GM19455 (cell line): ENCODE measurements around the gene SOHLH1.
"Not testable (repeated sequence)": the region's sequence is repeated elsewhere in the genome, so short reads cannot be mapped to it uniquely, and the experiment has no call there.

ENCODE experiments used
- ATAC-seq: cut with Tn5 transposase; IDR thresholded peaks from one replicate; pipeline ENCODE4 v1.9.1; 2021; ENCODE audit not compliant: unreplicated experiment

The SOHLH1 gene

DNA sequence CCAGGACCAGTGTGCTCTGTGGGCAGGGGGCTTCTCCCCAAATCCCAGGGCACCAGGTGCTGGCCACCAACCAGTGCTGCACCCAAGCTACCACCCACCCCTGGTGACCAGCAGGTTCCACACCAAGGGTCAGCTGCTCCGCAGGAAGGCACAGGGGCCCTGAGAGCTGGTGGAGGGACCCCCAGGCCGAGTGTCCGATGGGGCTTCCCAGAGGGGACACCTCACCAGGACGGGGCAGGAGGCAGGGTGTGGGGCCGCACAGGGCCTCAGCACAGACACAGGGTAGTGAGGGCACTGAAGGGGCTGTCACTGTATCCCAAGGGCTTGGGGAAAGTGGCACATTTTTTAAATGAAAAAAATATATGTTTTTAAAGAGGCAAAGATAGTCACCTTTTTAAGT lies 18.1 kb downstream of the SOHLH1 start:
- no peak for ATAC-seq

- no peak for ATAC-seq
These were observed 19.2 kb downstream of the SOHLH1 start for GRCh38 chr9:135680056-135680455.

GRCh38 chr9:135678236-135679017 lies 20.9 kb downstream of the SOHLH1 start:
- no peak for ATAC-seq

DNA sequence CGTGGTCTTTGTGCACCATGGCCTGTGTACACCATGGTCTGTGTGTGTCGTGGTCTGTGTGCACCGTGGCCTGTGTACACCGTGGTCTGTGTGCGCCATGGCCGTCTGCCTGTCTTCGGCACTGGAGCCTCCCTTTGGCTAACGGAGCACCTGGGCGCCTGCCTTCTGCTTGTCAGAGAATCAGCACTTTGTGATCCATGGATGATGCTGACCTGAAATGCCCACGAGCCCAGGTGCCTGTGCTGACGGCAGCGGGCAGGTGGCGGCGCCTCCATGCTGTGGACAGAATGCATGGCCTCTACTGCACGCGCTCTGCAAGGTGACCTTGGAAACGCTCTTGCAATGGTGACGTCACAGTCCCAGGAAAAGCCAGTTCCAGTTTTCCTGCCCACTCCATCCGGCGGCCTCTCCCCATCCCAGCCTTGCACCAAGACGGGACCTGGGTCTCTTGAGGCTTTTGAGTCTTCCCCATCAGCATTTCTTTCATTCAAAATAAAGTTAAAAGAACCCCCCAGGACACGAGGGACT lies 21.6 kb downstream of the SOHLH1 start:
- ATAC-seq = no peak

DNA sequence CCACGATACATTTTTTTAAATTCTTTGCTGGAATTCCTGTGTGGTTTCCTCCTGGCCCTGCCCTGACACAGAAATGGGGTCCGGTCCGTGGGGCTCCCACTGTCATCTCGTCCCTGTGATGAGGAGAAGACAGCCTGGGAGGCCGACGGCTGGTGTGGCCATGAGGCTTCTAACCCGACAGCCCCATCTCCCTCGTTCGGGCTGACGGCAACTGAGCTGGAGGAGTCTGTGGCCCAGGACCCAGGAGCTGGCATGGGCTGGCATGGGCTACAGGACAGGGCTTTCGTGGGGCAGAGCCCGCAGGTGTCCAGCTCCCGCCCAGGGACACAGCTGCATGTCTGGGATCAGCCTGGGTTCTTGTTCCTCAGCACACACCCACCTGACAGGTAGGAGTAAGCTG lies 22.4 kb downstream of the SOHLH1 start:
- ATAC-seq = no peak

DNA sequence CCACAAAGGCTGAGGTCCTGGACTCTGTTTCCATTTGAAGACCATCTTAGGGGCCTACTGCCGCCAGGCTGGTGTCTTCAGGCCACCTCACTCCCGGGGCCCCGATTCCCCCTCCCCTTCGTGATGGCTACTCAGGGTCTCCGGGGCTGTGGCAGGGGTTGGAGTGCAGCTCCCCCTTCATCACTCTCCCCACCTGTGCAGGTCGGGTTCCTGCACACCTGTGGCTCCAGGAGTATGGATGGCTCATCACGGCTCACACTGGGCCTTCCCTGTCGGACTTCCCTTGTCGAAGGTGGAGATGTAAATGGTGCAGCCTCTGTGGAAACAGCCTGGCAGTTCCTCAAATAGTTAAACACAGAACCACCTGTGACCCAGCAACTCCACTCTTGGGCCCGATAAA lies 24.3 kb downstream of the SOHLH1 start:
- no peak for ATAC-seq

- no peak for ATAC-seq
These were observed 25.3 kb downstream of the SOHLH1 start for GRCh38 chr9:135673941-135674340.

DNA sequence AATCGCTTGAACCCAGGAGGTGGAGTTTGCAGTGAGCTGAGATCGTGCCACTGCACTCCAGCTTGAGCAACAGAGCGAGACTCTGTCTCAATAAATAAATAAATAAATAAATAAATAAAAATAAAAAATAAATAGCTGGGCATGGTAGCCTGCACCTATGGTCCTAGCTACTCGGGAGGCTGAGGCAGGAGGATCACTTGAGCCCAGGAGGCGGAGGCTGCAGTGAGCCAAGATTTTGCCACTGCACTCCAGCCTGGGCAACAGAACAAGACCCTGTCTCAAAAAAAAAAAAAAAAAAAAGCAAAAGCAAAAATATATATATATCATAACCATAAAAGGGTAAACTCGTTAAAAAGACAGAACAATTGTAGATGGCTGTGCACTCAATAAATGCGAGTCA lies 26.5 kb downstream of the SOHLH1 start:
- ATAC-seq = not testable (repeated sequence)

DNA sequence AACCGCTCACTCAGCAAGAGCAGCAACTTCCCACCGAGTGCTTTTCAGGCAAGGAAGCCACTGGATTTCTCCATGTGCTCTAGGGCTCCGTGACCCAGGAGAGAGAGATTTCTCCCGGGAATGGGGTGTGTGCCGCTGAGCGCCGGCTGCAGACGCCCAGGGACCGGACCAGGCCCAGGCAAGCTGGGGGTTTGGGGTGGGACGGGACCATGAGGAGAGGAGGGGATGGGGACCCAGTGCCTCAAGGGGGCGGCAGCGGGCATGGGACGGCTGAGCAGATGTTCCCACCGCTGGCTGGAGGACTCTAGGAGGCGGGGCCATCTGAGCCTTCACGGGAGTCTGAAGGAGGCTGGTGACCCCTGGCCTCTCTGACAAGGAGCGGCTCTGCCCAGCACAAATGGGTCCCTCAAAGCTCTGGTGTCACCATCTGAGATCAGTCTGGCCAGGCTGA lies 27.7 kb downstream of the SOHLH1 start:
- ATAC-seq = no peak

GRCh38 chr9:135670721-135671590 lies 28.3 kb downstream of the SOHLH1 start:
- ATAC-seq = no peak

GRCh38 chr9:135669616-135670285 lies 29.5 kb downstream of the SOHLH1 start:
- no peak for ATAC-seq

- ATAC-seq = not testable (repeated sequence)
These were observed 30.3 kb downstream of the SOHLH1 start for GRCh38 chr9:135669018-135669417.

GRCh38 chr9:135667463-135668001 lies 31.7 kb downstream of the SOHLH1 start:
- no peak for ATAC-seq

DNA sequence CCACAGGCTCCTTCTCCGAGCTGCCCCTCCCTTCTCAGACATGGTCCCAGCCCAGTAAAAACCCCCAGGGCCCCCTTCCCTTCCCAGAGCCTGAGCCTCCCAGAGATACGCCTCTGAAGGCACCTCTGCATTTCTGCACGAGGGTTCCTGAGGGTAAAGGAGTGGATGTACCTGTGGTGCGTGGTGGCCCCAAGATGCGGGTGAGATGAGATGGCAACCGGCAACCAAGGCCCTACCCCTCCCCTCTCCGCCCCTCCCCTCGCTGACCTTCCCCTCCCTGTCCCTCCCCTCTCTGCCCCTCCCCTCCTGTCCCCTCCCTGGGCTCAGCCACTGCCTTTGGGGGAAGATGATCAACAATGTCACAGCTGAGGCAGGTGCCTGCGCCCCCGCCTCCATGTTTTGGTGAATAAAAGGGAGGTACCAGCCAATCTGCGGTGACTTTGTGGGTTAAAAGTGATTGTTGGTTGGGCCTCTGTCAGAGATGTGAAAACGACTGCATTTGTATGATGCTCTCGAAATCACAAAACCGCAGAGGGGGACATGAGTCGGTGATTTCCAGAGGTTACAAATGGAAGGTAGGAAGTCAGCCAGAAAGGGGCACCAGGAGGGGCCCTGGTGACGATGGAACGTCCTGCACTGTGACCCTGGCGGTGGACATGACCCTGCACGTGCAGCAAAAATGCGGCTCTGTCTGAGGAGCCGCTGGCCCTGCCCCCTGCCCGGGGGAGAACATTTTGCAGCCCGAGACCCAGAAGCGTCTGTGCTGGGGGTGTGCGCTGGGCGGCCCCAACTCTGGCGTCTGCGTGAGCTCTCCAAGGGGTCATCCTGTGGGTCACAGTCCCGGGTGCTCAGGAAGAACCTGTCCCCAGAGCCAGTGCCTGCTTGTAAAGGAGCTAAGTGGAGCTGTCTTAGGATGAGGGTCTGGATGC lies 32.5 kb downstream of the SOHLH1 start:
- ATAC-seq = no peak

DNA sequence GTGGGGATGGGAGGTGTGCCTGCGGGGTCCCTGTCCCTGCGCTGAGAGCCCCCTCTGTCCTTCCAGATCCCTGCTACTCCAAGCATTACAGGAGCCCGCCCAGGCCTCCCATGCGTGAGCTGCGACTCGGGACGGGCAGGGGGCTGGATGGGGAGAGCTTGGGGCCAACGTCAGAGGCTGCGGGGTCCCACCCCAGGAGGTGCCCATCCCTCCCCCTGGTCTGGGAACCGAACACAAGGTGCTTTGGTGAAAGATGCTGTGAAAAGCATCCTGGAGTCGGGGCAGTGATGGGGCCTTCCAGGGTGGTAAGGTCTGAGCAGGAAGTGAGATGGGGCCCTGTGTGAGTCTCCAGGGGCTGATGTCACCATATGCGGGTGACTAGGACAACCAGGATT lies 33.5 kb downstream of the SOHLH1 start:
- no peak for ATAC-seq

DNA sequence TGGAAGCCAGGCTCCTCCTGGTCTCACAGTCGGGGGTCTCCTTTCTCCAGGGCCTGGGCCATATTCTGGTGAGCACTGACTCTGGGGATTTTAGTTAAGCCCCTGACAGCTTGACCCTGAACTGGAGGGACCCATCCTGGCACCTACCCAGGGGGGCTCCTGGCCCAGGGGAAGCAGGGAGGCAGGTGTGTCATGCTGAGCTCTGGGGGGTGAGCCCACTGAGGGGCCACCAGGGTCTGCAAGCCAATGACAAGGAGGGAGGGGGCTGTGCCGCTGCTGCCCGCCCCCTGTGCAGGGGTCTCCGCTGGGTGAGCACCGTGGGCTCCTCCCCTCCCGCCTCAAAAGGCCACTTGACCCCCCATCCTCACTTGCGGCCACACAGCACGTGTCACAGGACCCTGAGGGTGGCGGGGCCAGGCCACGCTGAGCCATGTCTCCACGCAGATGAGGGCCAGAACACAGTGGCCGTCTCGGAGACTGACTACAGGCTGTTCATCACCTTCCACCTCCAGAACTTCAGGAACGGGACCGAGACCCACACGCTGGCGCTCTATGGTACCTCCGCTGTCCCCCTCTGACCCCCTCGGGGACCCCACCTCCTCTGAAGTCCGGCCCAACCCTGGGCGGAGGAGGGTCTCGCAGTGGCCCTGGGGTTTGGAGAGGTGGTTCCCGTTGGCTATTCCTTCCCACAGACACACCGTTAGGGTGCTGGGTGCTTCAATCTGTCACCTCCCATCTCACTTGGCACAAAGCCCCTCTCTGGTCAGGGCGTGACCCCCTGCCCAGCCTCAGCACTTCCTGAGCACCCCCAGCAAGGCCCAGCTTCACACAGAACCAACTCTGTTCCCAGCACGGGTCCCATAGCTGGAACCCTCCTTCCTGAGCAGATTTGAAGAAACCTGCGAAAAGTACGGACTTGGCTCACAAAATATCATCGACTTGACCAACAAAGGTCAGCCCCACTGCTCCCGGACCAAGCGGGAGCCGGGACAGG lies 34.2 kb downstream of the SOHLH1 start:
- ATAC-seq = no peak

DNA sequence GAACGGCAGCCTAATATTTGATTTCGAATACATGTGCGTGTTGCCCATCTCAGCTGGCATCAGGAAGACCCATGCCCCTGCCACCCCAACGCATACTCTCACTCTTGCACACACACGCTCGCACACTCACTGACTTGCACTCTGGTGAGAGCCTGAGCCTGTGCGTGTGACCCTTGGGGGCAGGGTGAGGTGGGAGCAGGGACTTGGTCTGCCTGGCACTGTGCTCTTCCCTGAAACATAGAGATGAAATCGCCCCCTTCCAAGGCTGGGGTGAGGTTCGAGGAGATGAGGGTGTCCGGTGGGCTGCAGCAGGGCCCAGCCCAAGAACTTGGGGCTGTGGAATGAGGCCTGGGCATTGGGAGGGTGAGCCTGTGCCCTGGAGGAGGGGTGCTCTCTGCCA lies 35.0 kb downstream of the SOHLH1 start:
- ATAC-seq = no peak

- ATAC-seq = no peak
These were observed 35.4 kb downstream of the SOHLH1 start for GRCh38 chr9:135663857-135664256.

- no peak for ATAC-seq
These were observed 35.9 kb downstream of the SOHLH1 start for GRCh38 chr9:135663451-135663770.
